ENCODE data around the gene PAIP2. TPM values are rescaled to one million over a fixed set of nuclear protein-coding genes. Genes with fewer than 3 reads are reported as not detected.
"Not testable (repeated sequence)": the region's sequence is repeated elsewhere in the genome, so short reads cannot be mapped to it uniquely, and the experiment has no call there.

Gene PAIP2
- total and polyA plus RNA-seq, 5 donors: 125 to 183 (median 156) TPM

DNA sequence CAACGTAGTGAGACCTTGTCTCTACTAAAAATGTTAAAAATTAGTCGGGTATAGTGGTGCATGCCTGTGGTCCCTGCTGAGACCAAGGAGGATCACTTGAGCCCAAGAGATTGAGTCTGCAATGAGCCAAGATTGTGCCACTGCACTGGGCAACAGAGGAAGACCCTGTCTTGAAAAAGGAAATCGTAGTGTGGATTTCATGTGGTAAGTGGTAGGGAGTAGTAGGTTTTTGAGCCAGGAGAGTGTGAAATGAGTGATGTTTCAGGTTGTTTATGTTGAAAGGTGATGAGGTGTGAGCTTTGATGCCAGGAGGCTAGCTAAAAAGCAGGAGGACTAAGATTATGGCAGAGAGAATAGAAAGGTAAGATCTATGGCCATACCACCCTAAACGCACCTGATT lies 42.2 kb upstream of the PAIP2 start:
- WGBS: 47% methylated on average over 4 of the region's 4 CpGs
- peaks cover 19% of the 10 kb centered on the region for H3K4me1 ChIP-seq (ENCODE audit: control insufficient read depth, insufficient read depth, low read length)
- H3K4me3 ChIP-seq (ENCODE audit: low read length): no peak overlapping the region
- DNase-seq: no peak
- no peaks in the 10 kb centered on the region for H3K27me3 ChIP-seq (ENCODE audit: control insufficient read depth, insufficient read depth)
- H3K9me3 ChIP-seq (ENCODE audit: control insufficient read depth, low read length): no peaks in the 10 kb centered on the region
- no peak for ATAC-seq
- intact Hi-C loops (cut with DNase I): no loop called here
- H3K27ac ChIP-seq (ENCODE audit: low read length): no peak overlapping the region

DNA sequence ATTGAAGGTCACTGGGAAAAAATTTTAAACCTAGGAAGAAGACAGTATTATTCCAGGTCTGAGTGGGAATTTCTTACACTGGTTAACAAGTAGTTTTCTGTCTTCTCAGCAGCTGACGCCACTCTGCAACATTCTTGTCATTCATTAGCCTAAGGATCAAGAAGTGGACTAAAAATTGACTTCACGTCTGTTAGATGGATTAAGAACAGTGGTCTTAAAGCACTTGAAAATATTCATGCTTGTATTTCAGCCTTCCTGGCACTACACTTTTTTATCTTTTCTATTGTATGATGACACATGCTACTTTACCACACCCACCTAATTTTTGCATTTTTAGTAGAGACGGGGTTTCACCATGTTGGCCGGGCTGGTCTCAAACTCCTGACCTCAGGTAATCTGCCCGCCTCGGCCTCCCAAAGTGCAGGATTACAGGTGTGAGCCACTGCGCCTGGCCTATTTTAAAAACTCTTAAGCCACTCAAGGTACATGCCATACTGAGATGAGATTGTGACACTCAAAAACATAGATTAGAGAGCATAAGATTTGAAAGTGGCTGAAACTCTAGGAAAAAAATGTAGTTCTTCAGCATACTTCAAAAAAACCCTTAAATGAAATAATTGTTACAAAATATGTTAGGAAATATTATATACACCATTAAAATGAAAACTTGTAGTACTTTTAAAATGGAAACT lies 39.7 kb upstream of the PAIP2 start:
- 47% methylated on average over 7 of the region's 7 CpGs for WGBS
- intact Hi-C loops (cut with DNase I): no loop called here
- Histone ChIP-seq H3K27me3 (ENCODE audit: control insufficient read depth, insufficient read depth) (no peaks in the 10 kb centered on the region), H3K4me1 (ENCODE audit: control insufficient read depth, insufficient read depth, low read length) (peaks cover 12% of the 10 kb centered on the region), H3K9me3 (ENCODE audit: control insufficient read depth, low read length) (no peaks in the 10 kb centered on the region), H3K4me3 (ENCODE audit: low read length) (no peak overlapping the region), H3K27ac (ENCODE audit: low read length) (no peak overlapping the region)
- ATAC-seq: no peak
- DNase-seq: no peak

DNA sequence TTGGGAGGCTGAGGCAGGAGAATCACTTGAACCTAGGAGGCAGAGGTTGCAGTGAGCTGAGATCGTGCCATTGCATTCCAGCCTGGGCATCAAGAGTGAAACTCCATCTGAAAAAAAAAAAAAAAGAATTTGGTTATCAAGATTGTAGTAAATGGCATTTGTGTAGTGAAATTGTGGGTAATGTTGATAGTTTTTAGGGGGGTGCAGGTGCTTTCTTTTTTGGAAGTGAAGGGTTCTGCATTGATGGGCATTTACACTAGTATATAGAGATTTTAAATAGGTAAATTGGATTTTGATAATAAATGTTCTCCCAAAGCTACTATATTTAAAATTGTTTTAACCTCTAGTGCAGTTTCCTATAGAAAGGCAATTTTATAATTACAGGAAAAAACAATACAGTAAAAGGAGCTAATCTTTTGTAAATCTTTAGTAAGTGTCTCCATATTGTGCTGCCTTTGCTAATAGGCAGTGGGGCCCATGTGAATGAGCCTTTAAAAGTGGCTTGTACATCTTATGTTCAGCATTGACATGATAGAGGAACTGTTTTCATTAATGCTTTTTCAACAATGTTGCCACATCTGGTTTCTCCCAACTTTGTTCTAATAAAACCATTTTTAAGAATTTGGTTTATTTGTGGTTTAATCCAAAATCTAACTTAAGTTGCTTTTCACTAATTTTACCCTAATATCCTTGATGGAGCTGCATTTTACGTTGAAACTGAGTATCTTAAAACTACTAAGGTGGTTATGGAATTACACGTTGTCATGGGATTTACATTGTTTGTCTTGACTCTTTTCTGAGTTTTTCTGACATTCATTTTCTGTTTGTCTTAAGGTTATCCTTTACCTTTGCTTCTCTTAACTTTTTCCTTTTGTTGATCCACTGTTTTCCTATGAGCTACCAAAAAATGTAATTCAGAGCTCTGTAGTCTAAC lies 37.0 kb upstream of the PAIP2 start:
- intact Hi-C loops (cut with DNase I): no loop called here
- Histone ChIP-seq H3K4me3 (ENCODE audit: low read length) (no peak overlapping the region), H3K4me1 (ENCODE audit: control insufficient read depth, insufficient read depth, low read length) (peaks cover 9% of the 10 kb centered on the region), H3K27me3 (ENCODE audit: control insufficient read depth, insufficient read depth) (no peaks in the 10 kb centered on the region), H3K9me3 (ENCODE audit: control insufficient read depth, low read length) (no peaks in the 10 kb centered on the region), H3K27ac (ENCODE audit: low read length) (no peak overlapping the region)
- ATAC-seq (no peak), DNase-seq (no peak)
- WGBS: 35% methylated on average over 3 of the region's 3 CpGs

DNA sequence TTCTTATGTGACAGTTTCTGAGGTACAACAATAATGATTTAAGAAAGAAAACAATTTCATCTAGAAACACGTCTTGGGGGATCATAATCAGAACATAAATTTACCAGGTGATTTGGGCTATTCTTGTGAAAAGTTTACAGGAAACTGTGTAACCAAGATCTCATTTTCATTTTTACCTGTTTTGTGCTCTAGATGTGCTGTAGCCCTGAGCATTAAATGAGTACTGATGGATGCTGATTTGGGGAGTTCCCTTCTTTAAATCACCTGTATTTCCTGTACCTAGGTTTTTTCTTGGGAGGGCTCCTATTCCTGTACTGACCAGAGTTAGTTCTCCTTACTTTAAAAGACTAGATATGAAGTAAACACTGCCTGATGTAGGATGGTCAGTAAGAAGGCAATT lies 35.5 kb upstream of the PAIP2 start:
- no peak overlapping the region for H3K4me3 ChIP-seq (ENCODE audit: low read length)
- H3K27ac ChIP-seq (ENCODE audit: low read length): no peak overlapping the region
- no peaks in the 10 kb centered on the region for H3K9me3 ChIP-seq (ENCODE audit: control insufficient read depth, low read length)
- no peak for ATAC-seq
- H3K4me1 ChIP-seq (ENCODE audit: control insufficient read depth, insufficient read depth, low read length): peaks cover 7% of the 10 kb centered on the region
- DNase-seq: no peak
- 24% methylated on average over 1 of the region's 1 CpG for WGBS
- intact Hi-C loops (cut with DNase I): no loop called here
- H3K27me3 ChIP-seq (ENCODE audit: control insufficient read depth, insufficient read depth): no peaks in the 10 kb centered on the region

DNA sequence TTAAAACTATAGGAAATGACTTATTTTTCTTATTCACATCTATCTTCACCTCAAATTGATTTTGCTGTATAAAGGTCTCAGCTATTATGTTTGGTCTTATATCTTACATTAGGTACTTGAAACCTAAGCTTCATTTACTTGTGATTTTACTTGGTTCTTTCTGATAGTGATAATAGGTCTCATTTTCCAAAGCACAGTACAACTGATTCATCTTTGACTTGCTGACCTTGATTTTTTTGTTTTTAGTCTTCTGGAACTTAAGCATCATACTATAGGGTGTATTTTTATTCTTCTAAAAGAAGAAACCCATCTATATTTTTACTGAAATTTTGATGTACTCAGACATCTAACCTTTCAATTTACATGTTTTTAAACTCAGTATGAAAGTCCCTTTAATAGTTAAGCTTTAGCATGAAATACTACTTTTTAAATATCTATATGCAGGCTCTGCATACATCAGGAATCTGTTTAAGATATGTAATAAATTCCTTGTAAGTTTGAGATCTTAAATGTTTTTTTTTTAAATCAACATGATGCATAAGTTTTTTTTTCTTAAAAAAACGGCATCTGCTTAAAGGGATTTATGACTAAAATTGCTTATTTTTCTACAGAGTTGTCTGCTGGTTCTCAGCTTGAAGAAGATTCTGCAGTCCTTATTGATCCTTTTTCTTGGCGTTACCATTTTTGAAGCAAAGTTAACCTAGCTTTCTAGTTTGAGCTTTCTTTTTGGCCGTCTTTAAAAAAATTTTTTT lies 34.9 kb upstream of the PAIP2 start:
- WGBS: 60% methylated on average over 3 of the region's 3 CpGs
- Histone ChIP-seq H3K4me3 (ENCODE audit: low read length) (no peak overlapping the region), H3K27me3 (ENCODE audit: control insufficient read depth, insufficient read depth) (no peaks in the 10 kb centered on the region), H3K4me1 (ENCODE audit: control insufficient read depth, insufficient read depth, low read length) (peaks cover 8% of the 10 kb centered on the region), H3K9me3 (ENCODE audit: control insufficient read depth, low read length) (no peaks in the 10 kb centered on the region), H3K27ac (ENCODE audit: low read length) (no peak overlapping the region)
- intact Hi-C loops (cut with DNase I): no loop called here
- ATAC-seq (no peak), DNase-seq (no peak)

DNA sequence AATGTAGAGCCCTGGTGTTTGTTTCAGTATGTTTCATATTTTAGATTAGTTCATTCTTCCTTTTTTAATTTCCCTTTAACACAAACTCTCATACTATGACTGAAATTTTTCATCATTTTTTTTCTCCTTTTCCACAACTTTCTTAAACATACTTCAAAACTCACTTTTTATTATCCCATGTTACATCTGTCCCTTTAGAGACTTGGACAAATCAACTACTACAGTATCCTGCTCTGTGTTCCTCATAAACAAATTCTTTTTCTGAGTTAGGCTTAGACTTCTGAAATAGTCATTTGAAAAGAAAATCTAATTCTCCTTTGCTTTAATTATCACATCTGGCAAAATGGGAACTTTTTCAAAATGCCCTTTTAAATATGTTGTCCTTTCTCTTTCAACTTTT lies 32.9 kb upstream of the PAIP2 start:
- no peaks in the 10 kb centered on the region for H3K9me3 ChIP-seq (ENCODE audit: control insufficient read depth, low read length)
- intact Hi-C loops (cut with DNase I): no loop called here
- no peaks in the 10 kb centered on the region for H3K27me3 ChIP-seq (ENCODE audit: control insufficient read depth, insufficient read depth)
- peaks cover 9% of the 10 kb centered on the region for H3K4me1 ChIP-seq (ENCODE audit: control insufficient read depth, insufficient read depth, low read length)
- H3K4me3 ChIP-seq (ENCODE audit: low read length): no peak overlapping the region
- H3K27ac ChIP-seq (ENCODE audit: low read length): no peak overlapping the region
- no peak for ATAC-seq
- no peak for DNase-seq

DNA sequence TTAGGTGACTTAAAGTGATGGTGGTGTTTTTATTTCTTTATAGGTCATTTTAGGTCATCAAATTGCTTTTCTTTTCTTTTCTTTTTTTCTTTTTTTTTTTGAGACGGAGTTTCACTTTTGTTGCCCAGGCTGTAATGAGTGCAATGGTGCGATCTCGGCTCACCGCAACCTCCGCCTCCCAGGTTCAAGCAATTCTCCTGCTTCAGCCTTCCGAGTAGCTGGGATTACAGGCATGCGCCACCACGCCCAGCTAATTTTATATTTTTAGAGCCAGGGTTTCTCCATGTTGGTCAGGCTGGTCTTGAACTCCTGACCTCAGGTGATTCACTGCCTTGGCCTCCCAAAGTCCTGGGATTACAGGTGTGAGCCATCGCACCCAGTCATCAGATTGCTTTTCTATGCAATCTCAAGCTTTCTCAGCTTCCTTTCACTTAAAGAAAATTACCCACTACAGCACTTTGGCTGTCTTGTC lies 30.9 kb upstream of the PAIP2 start:
- WGBS: 87% methylated on average over 9 of the region's 9 CpGs
- ATAC-seq; intact Hi-C loops (cut with DNase I); H3K27ac ChIP-seq (ENCODE audit: low read length); H3K4me3 ChIP-seq (ENCODE audit: low read length); H3K9me3 ChIP-seq (ENCODE audit: control insufficient read depth, low read length); H3K27me3 ChIP-seq (ENCODE audit: control insufficient read depth, insufficient read depth); DNase-seq; H3K4me1 ChIP-seq (ENCODE audit: control insufficient read depth, insufficient read depth, low read length): not testable (repeated sequence)

DNA sequence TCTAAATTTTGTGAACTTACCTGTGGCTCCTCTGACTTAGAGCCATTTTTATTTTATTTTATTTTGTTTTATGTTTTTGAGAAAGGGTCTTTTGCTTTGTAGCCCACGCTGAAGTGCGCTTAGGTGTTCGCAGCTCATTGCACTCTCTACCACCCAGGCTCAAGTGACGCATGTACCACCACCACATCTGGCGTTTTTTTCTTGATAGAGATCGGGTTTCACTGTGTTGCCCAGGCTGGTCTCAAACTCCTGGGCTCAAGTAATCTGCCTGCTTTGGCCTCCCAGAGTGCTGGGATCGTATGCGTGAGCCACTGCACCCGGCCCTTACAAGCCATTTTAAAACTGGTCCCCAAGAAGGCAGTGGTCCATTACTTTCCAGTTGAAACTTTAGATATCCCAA lies 29.6 kb upstream of the PAIP2 start:
- DNase-seq: no peak
- Histone ChIP-seq H3K9me3 (ENCODE audit: control insufficient read depth, low read length) (no peaks in the 10 kb centered on the region), H3K27ac (ENCODE audit: low read length) (no peak overlapping the region), H3K27me3 (ENCODE audit: control insufficient read depth, insufficient read depth) (no peaks in the 10 kb centered on the region), H3K4me1 (ENCODE audit: control insufficient read depth, insufficient read depth, low read length) (peaks cover 9% of the 10 kb centered on the region), H3K4me3 (ENCODE audit: low read length) (no peak overlapping the region)
- ATAC-seq: no peak
- WGBS: 82% methylated on average over 9 of the region's 9 CpGs
- intact Hi-C loops (cut with DNase I): no loop called here

DNA sequence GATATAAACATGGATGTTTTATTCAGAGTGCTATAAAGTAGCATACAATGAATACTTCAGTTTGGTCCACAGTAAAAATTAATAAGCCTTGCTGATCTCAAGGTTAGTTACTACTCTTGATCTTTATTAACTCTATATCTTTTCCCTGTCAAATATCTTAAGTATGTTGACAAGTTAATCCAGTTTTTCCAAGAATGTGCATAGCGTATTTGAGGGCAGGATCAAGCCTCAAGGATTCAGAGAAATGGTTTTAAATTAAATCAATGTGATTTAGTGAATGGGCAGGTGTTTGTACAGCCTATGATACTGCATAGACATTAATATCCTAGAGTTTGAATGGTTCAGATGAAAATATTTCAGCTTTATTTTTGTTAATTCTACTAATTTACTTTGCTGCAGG lies 27.4 kb upstream of the PAIP2 start:
- no peak overlapping the region for H3K4me3 ChIP-seq (ENCODE audit: low read length)
- ATAC-seq (no peak), DNase-seq (no peak)
- H3K27me3 ChIP-seq (ENCODE audit: control insufficient read depth, insufficient read depth): no peaks in the 10 kb centered on the region
- intact Hi-C loops (cut with DNase I): no loop called here
- no peaks in the 10 kb centered on the region for H3K9me3 ChIP-seq (ENCODE audit: control insufficient read depth, low read length)
- H3K27ac ChIP-seq (ENCODE audit: low read length): no peak overlapping the region
- peaks cover 5% of the 10 kb centered on the region for H3K4me1 ChIP-seq (ENCODE audit: control insufficient read depth, insufficient read depth, low read length)
- WGBS: 84% methylated on average over 1 of the region's 1 CpG

DNA sequence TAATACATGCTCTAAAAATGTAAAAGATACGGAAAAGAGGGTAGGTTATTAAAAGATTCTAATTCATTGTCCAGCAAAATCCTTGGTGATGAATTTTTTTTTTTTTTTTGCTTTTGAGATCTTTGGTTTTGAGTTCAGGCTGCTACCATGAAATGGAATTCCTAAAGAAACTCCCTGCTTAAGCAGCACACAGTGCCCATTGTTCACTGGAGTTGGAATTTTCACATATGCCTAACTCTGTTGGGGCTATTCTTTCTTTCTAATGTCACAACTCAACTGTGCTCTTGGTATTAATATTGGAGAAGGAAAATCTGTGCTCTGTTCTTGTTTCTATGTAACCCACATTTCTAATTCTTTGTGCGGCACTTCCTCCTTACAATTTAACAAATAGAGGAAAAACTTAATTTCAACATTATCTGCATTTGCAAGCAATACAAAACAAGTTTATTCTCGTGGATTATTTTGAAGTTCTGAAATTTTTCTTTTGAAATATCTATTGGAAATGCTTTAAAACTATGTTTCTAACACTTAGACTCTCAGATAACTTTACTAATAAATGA lies 26.5 kb upstream of the PAIP2 start:
- Histone ChIP-seq H3K27ac (ENCODE audit: low read length) (no peak overlapping the region), H3K27me3 (ENCODE audit: control insufficient read depth, insufficient read depth) (no peaks in the 10 kb centered on the region), H3K4me1 (ENCODE audit: control insufficient read depth, insufficient read depth, low read length) (peaks cover 5% of the 10 kb centered on the region), H3K4me3 (ENCODE audit: low read length) (no peak overlapping the region), H3K9me3 (ENCODE audit: control insufficient read depth, low read length) (no peaks in the 10 kb centered on the region)
- 75% methylated on average over 3 of the region's 3 CpGs for WGBS
- intact Hi-C loops (cut with DNase I): no loop called here
- no peak for DNase-seq
- ATAC-seq: no peak

DNA sequence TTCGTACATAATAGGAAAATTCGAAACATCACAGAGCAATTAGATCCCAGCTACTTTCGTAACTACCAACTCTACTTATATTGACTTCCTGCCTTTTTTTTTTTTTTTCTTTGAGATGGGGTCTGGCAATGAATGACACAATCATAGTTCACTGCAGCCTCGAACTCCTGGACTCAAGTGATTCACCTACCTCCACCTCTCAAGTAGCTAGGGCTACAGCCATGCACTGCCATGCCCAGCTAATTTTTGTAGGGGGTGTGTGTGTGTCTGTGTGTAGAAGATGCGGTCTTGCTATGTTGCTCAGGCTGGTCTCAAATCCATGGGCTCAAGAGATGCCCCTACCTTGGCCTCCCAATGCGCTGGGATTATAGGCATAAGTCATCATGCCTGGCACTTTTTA lies 5.8 kb upstream of the PAIP2 start:
- H3K4me3 ChIP-seq (ENCODE audit: low read length): no peak overlapping the region
- no peaks in the 10 kb centered on the region for H3K4me1 ChIP-seq (ENCODE audit: control insufficient read depth, insufficient read depth, low read length)
- intact Hi-C loops (cut with DNase I): no loop called here
- DNase-seq: no peak
- no peaks in the 10 kb centered on the region for H3K27me3 ChIP-seq (ENCODE audit: control insufficient read depth, insufficient read depth)
- WGBS: 66% methylated on average over 6 of the region's 6 CpGs
- ATAC-seq: peak; percentile 25 to 30
- H3K9me3 ChIP-seq (ENCODE audit: control insufficient read depth, low read length): no peaks in the 10 kb centered on the region
- H3K27ac ChIP-seq (ENCODE audit: low read length): no peak overlapping the region
